Adrenal gland (tissue), 12 donors: ENCODE results near the gene EFHC1. TPM values are rescaled to one million over a fixed set of nuclear protein-coding genes. Genes with fewer than 3 reads are reported as not detected.
A peak's percentile ranks its signal among the peaks of the same experiment; 100 is the strongest.

Source experiments
- DNase-seq, 7 donors: peaks; one replicate each; pipeline ENCODE4 v3.0.0-alpha.2; 2019 to 2020
- H3K27ac ChIP-seq, 5 donors: fragments of 200-600 bp; sonication (generic) in 4 of 5; 1 replicate in 3 of 5; 2 replicates in 2 of 5; pipeline versions ENCODE4 v1.5.1 to v1.8.0; 2016 to 2020; ENCODE audit warnings: mild to moderate bottlenecking in 1 of 5
- H3K27me3 ChIP-seq: fragments of 200-600 bp; 2 replicates; pipeline ENCODE4 v1.8.0; 2021
- H3K36me3 ChIP-seq, 2 donors: fragments of 200-600 bp; replicated peaks in 1 of 2; 1 replicate in 1 of 2; 2 replicates in 1 of 2; pipeline versions ENCODE4 v1.5.1 to v1.8.0; 2018 to 2022
- H3K4me1 ChIP-seq, 2 donors: fragments of 200-600 bp; replicated peaks in 1 of 2; 1 replicate in 1 of 2; 2 replicates in 1 of 2; pipeline versions ENCODE4 v1.5.1 to v1.8.0; 2018 to 2021
- H3K4me3 ChIP-seq, 4 donors: fragments of 200-600 bp; sonication (generic) in 3 of 4; one replicate each; pipeline ENCODE4 v1.5.1; 2016 to 2018
- H3K9me3 ChIP-seq, 3 donors: fragments of 200-600 bp; sonication (generic) in 1 of 3; replicated peaks in 1 of 3; 1 replicate in 2 of 3; 2 replicates in 1 of 3; pipeline versions ENCODE4 v1.5.1 to v1.8.0; 2016 to 2021
- POLR2A ChIP-seq, 2 donors: fragments of 450-650 bp; IDR thresholded peaks; one replicate each; pipeline ENCODE4 v1.6.1; 2017; ENCODE audit warnings: antibody characterized with exemption in 2 of 2, mild to moderate bottlenecking in 2 of 2, moderate library complexity in 1 of 2
- WGBS, 4 donors: extraction: QIAGEN DNeasy Blood & Tissue Kit in 2 of 4; methylation state at CpG; one replicate each; pipeline versions ENCODE4 v1.1.5 to v1.1.7; 2013 to 2017; 5-methylcytosine and 5-hydroxymethylcytosine counted together
- intact Hi-C, 2 donors: fragments of 100-400 bp; cut with DNase I; formaldehyde crosslinking; loops; one replicate each; pipeline versions ENCODE4 v1.14.1 to v1.15.0; 2022 to 2023
- polyA plus RNA-seq, 3 donors: library from polyadenylated mRNA; stranded (reverse); fragments of 200-250 nt in 2 of 3; fragments of 350-450 nt in 1 of 3; fragmentation: Illumina TruSeq in 1 of 3; extraction: RNeasy Lipid Tissue Mini Kit (QIAGEN cat#74804) in 1 of 3; gene quantifications; one replicate each; pipeline ENCODE4 v1.2.3, GENCODE V29; 2013 to 2014
- total RNA-seq, 9 donors: library from RNA; depleted of rRNA in 4 of 9; stranded (reverse); fragments of >200 nt in 4 of 9; fragments of 120-200 nt in 1 of 9; fragmentation: NEBNext Ultra II Directional in 1 of 9; extraction: Animal tissue kit (Norgen Biotek cat#: 25700) in 1 of 9; gene quantifications; one replicate each; pipeline versions ENCODE4 v1.1.0 to v1.2.4, GENCODE V29; 2013 to 2023
- TF ChIP-seq, protein P1 (sequence below), 6 experiments: fragments of 450-650 bp in 4 of 6; fragments of 200-600 bp in 2 of 6; sonication (generic) in 1 of 6; IDR thresholded peaks; 1 replicate in 5 of 6; 2 replicates in 1 of 6; pipeline versions ENCODE4 v1.5.1 to v1.8.0; 2016 to 2021; ENCODE audit warnings: antibody characterized with exemption in 6 of 6, mild to moderate bottlenecking in 2 of 6, moderate library complexity in 1 of 6
- donor health status: healthy with polysubstance abuse.
- donor health status: Bipolar disorder and iron deficiency.
- donor health status: DM: yes; HTN: yes; CAD: no.
- donor health status: DM: no; HTN: no; CAD: no.
- donor health status: DM: no; HTN: no; CAD: no.
- donor health status: DM: yes; HTN: yes; CAD: no.

Gene EFHC1
- total and polyA plus RNA-seq, 12 donors = 4.0 to 47.9 (median 16.8) TPM

GRCh38 chr6:52568320-52568719 is 148.2 kb downstream of the EFHC1 start:
- TF ChIP-seq, protein P1, sequence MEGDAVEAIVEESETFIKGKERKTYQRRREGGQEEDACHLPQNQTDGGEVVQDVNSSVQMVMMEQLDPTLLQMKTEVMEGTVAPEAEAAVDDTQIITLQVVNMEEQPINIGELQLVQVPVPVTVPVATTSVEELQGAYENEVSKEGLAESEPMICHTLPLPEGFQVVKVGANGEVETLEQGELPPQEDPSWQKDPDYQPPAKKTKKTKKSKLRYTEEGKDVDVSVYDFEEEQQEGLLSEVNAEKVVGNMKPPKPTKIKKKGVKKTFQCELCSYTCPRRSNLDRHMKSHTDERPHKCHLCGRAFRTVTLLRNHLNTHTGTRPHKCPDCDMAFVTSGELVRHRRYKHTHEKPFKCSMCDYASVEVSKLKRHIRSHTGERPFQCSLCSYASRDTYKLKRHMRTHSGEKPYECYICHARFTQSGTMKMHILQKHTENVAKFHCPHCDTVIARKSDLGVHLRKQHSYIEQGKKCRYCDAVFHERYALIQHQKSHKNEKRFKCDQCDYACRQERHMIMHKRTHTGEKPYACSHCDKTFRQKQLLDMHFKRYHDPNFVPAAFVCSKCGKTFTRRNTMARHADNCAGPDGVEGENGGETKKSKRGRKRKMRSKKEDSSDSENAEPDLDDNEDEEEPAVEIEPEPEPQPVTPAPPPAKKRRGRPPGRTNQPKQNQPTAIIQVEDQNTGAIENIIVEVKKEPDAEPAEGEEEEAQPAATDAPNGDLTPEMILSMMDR (IDR thresholded peaks at IDR 0.05) = no peak
- no peak for TF ChIP-seq POLR2A (IDR thresholded peaks at IDR 0.05)
- Histone ChIP-seq H3K27ac (peak overlapping the region in 3 of 5 donors; percentile 32 to 54 (median 49)), H3K9me3 (no peaks in the 10 kb centered on the region), H3K4me1 (peaks cover 7 to 25% of the 10 kb centered on the region in 2 donors), H3K27me3 (no peaks in the 10 kb centered on the region), H3K36me3 (no peaks in the 10 kb centered on the region), H3K4me3 (no peak overlapping the region)
- intact Hi-C loops = no loop called here
- WGBS, 4 donors = 56 to 84% (median 72%) methylated on average over 4 of the region's 4 CpGs
- DNase-seq = peak in 1 of 7 donors; percentile 47

DNA sequence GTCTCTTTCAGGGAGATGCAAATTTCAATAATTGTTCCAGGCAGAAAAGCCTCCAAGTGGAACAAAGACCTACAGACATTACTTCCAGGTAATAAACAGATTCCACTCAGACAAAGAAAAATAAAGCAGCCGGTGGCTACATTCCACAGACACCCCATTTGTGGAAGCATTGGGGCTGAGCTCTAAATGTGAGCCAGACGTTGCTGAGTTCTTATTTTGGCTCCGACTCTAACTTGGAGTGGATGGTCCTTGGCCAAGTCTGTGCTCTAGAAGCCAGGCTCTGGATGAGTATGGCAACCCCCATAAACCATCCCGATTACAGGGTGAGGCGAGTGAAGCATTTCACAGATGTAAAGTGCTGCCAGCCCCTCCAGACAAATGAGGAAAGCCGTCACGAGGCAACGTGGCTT is 150.2 kb downstream of the EFHC1 start:
- intact Hi-C loops = loop anchor here (5.0 to 10.0 kb wide), 3 partner anchors 48 to 145 kb away; partner anchors contain the start of gene EFHC1 (in 1 of the 2)
- Histone ChIP-seq H3K9me3 (no peaks in the 10 kb centered on the region), H3K4me3 (no peak overlapping the region), H3K4me1 (peaks cover 8 to 29% of the 10 kb centered on the region in 2 donors), H3K36me3 (no peaks in the 10 kb centered on the region), H3K27me3 (no peaks in the 10 kb centered on the region), H3K27ac (peak overlapping the region in 1 of 5 donors; percentile 27)
- DNase-seq = no peak
- TF ChIP-seq POLR2A (IDR thresholded peaks at IDR 0.05) = no peak
- TF ChIP-seq, protein P1 (IDR thresholded peaks at IDR 0.05) = no peak
- 47 to 60% (median 55%) methylated on average over 8 of the region's 8 CpGs for whole genome bisulfite sequencing, 4 donors

DNA sequence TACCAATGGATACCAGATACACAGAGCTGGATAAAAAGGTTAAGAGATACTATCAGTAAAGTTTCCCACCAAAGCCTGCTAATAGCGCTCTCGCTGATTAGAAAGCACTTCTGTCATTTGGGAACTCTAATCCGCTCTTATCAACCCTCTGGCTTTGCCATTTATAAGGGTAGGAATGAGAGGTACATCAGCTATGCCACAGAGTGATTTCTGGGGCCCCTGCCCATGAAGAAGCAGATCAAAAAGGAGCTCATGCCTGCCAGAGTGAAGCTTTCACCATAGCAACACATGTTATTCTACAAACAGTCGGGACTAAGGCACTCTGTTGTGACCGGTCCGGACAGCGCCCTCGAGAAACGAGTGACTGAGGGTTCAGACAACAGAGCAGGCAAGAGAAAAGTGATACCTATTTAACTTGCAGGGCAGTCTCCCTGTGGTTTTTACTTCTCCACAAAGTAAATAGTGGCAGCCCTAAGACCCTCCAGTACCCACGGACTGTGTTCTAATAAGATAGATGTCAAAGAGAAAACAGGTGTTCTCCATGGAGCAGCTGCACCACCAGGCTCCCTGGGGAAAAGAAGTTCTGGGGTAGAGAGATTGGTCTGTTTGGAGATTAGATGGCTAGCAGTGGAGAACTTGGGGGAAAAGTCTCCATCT is 151.1 kb downstream of the EFHC1 start:
- Histone ChIP-seq H3K9me3 (no peaks in the 10 kb centered on the region), H3K4me1 (peaks cover 16 to 38% of the 10 kb centered on the region in 2 donors), H3K27me3 (no peaks in the 10 kb centered on the region), H3K36me3 (no peaks in the 10 kb centered on the region), H3K27ac (no peak overlapping the region), H3K4me3 (no peak overlapping the region)
- 71 to 88% (median 83%) methylated on average over 9 to 10 of the region's 10 CpGs for WGBS, 4 donors
- TF ChIP-seq, protein P1 (IDR thresholded peaks at IDR 0.05) = no peak
- TF ChIP-seq POLR2A (IDR thresholded peaks at IDR 0.05) = no peak
- DNase-seq = no peak
- intact Hi-C loops = loop anchor here (5.0 to 10.0 kb wide), 3 partner anchors 49 to 146 kb away; partner anchors contain the start of gene EFHC1 (in 1 of the 2)

DNA sequence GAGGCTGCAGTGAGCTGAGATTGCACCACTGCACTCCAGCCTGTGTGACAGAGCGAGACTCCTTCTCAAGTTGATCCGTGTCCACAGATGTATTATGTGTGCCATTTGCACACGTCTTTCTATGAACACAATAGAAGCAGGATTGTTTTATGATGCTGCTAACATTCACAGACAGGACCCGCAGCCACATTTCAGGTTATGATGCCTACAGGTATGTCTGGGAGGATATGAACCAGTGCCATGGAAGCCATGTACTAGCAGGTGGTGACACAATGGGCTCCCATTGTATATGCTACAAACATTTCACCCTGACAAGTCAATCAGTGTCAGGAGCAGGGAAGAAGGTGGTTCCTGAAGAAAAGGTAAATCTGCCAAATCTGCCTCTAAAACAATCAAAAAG is 152.4 kb downstream of the EFHC1 start:
- Histone ChIP-seq H3K27ac (no peak overlapping the region), H3K9me3 (no peaks in the 10 kb centered on the region), H3K4me3 (no peak overlapping the region), H3K27me3 (no peaks in the 10 kb centered on the region), H3K4me1 (peaks cover 18 to 40% of the 10 kb centered on the region in 2 donors), H3K36me3 (no peaks in the 10 kb centered on the region)
- TF ChIP-seq POLR2A (IDR thresholded peaks at IDR 0.05) = no peak
- TF ChIP-seq, protein P1 (IDR thresholded peaks at IDR 0.05) = no peak
- no peak for DNase-seq
- 90 to 97% (median 95%) methylated on average over 4 of the region's 4 CpGs for WGBS, 4 donors
- intact Hi-C loops = loop anchor here (5.0 to 10.0 kb wide), 3 partner anchors 50 to 148 kb away; partner anchors contain the start of gene EFHC1 (in 1 of the 2)
